Nephron progenitor cell (in vitro differentiated cells): ENCODE measurements around the gene SSRP1.

Source experiments
- DNase-seq: peaks from one replicate; pipeline ENCODE4 v3.0.0; 2021
- H3K27ac Mint-ChIP-seq: 2 replicates; pipeline ENCODE4 v1.8.0; 2021; ENCODE audit warnings: mild to moderate bottlenecking, moderate library complexity, mixed read lengths
- H3K27me3 Mint-ChIP-seq: 2 replicates; pipeline ENCODE4 v1.8.0; 2021; ENCODE audit warnings: mild to moderate bottlenecking, low read depth, mixed read lengths; ENCODE audit not compliant: poor library complexity
- H3K36me3 Mint-ChIP-seq: 2 replicates; pipeline ENCODE4 v1.8.0; 2021; ENCODE audit warnings: low read depth, mixed read lengths
- H3K4me1 Mint-ChIP-seq: 2 replicates; pipeline ENCODE4 v1.8.0; 2021; ENCODE audit warnings: mixed read lengths
- H3K4me3 Mint-ChIP-seq: 2 replicates; pipeline ENCODE4 v1.8.0; 2021; ENCODE audit warnings: mild to moderate bottlenecking, moderate library complexity, mixed read lengths
- H3K9me3 Mint-ChIP-seq: 2 replicates; pipeline ENCODE4 v1.8.0; 2021; ENCODE audit warnings: mild to moderate bottlenecking, moderate library complexity, mixed read lengths
- CTCF ChIP-seq: fragments of 200-600 bp; sonication (generic); IDR thresholded peaks from 2 replicates; pipeline ENCODE4 v1.5.0; 2021; ENCODE audit warnings: antibody characterized with exemption

SSRP1 gene

GRCh38 chr11:57323855-57324153 is 11.9 kb downstream of the SSRP1 start:
- no peak for DNase-seq
- Mint-ChIP-seq H3K9me3 (no peaks in the 10 kb centered on the region), H3K27ac (peak overlapping the region; percentile 97), H3K27me3 (no peaks in the 10 kb centered on the region), H3K4me1 (peaks cover 69% of the 10 kb centered on the region), H3K4me3 (peak overlapping the region; percentile 98), H3K36me3 (peaks cover 55% of the 10 kb centered on the region)
- no peak for TF ChIP-seq CTCF

GRCh38 chr11:57323167-57323854 is 12.4 kb downstream of the SSRP1 start:
- Mint-ChIP-seq H3K27ac (peak overlapping the region; percentile 97), H3K27me3 (no peaks in the 10 kb centered on the region), H3K9me3 (no peaks in the 10 kb centered on the region), H3K4me1 (peaks cover 65% of the 10 kb centered on the region), H3K36me3 (peaks cover 50% of the 10 kb centered on the region), H3K4me3 (peak overlapping the region; percentile 98)
- no peak for DNase-seq
- no peak for TF ChIP-seq CTCF

GRCh38 chr11:57322256-57323166 is 13.2 kb downstream of the SSRP1 start:
- no peaks in the 10 kb centered on the region for H3K27me3 Mint-ChIP-seq
- peak; percentile 64 for DNase-seq
- no peak for TF ChIP-seq CTCF
- peaks cover 57% of the 10 kb centered on the region for H3K4me1 Mint-ChIP-seq
- peak overlapping the region; percentile 98 for H3K4me3 Mint-ChIP-seq
- peaks cover 42% of the 10 kb centered on the region for H3K36me3 Mint-ChIP-seq
- H3K27ac Mint-ChIP-seq, result peak overlapping the region; percentile 97
- no peaks in the 10 kb centered on the region for H3K9me3 Mint-ChIP-seq

GRCh38 chr11:57321388-57322255 is 14.1 kb downstream of the SSRP1 start:
- Mint-ChIP-seq H3K27me3 (no peaks in the 10 kb centered on the region), H3K4me1 (peaks cover 48% of the 10 kb centered on the region), H3K27ac (peak overlapping the region; percentile 97), H3K9me3 (no peaks in the 10 kb centered on the region), H3K36me3 (peaks cover 33% of the 10 kb centered on the region), H3K4me3 (peak overlapping the region; percentile 98)
- no peak for TF ChIP-seq CTCF
- no peak for DNase-seq

GRCh38 chr11:57320719-57321387 is 14.8 kb downstream of the SSRP1 start:
- DNase-seq, result no peak
- Mint-ChIP-seq H3K4me1 (peaks cover 41% of the 10 kb centered on the region), H3K27me3 (no peaks in the 10 kb centered on the region), H3K36me3 (peaks cover 25% of the 10 kb centered on the region), H3K27ac (peak overlapping the region; percentile 60), H3K9me3 (no peaks in the 10 kb centered on the region), H3K4me3 (no peak overlapping the region)
- TF ChIP-seq CTCF, result no peak
